K562 (cell line): ENCODE measurements around the gene GBP6. TPM values are rescaled to one million over a fixed set of nuclear protein-coding genes. Genes with fewer than 3 reads are reported as not detected.
"Not testable (repeated sequence)": the region's sequence is repeated elsewhere in the genome, so short reads cannot be mapped to it uniquely, and the experiment has no call there.

Source experiments
- ATAC-seq: fragments of 200-7000 bp; cut with Tn5 transposase; 3 replicates; pipeline ENCODE4 v1.9.1; 2020; ENCODE audit warnings: moderate library complexity
- BruUV-seq: library from RNA; stranded (reverse); fragments of 400-500 nt; replicated peaks from 2 replicates; lab custom pipeline; 2021; lab: Mats Ljungman, UMichigan
- CTCF ChIA-PET: fragments of 300-600 bp; formaldehyde crosslinking; extraction: SDS; loops from one replicate; lab custom pipeline; 2021; ENCODE audit warnings: low intra/inter-chr PET ratio; lab: Yijun Ruan, JAX
- POLR2A ChIA-PET: fragments of 300-600, 350-650 bp; sonication (Branson Sonifier 250); formaldehyde crosslinking; extraction: SDS; loops from one replicate; lab custom pipeline; 2021; ENCODE audit warnings: antibody characterized with exemption, inconsistent platforms; lab: Yijun Ruan, JAX
- DNase-seq, 4 experiments: peaks; one replicate each; pipeline versions ENCODE4 v3.0.0 to v3.0.0-alpha.2; 2011 to 2018; ENCODE audit warnings: low spot score in 3 of 4, mixed read lengths in 3 of 4; ENCODE audit errors: extremely low read depth in 1 of 4
- FAIRE-seq: peaks from 2 replicates; lab custom pipeline; 2011; peaks lifted over from hg19 to GRCh38; lab: Jason Lieb, UNC
- H2AFZ ChIP-seq: 2 replicates; pipeline ENCODE4 v1.6.0; 2011; ENCODE audit warnings: low read depth, low read length, control low read depth, inconsistent platforms
- H3K27ac ChIP-seq: fragments of 200-600 bp; 3 replicates; pipeline ENCODE4 v1.8.0; 2011; ENCODE audit warnings: low read depth, mild to moderate bottlenecking, control low read depth, inconsistent platforms, low read length, moderate library complexity, mixed read lengths; ENCODE audit errors: extremely low read depth
- H3K27me3 ChIP-seq, 2 experiments: fragments of 300-600 bp in 1 of 2; 2 replicates in 1 of 2; 3 replicates in 1 of 2; pipeline versions ENCODE4 v1.6.0 to v1.8.0; 2011; ENCODE audit warnings: inconsistent platforms in 2 of 2, low read length in 2 of 2, mild to moderate bottlenecking in 1 of 2, mixed read lengths in 1 of 2, moderate library complexity in 1 of 2; ENCODE audit not compliant: control insufficient read depth in 2 of 2, insufficient read depth in 2 of 2
- H3K36me3 ChIP-seq: fragments of 300-600 bp; 3 replicates; pipeline ENCODE4 v1.8.0; 2011; ENCODE audit warnings: mild to moderate bottlenecking, low read length, inconsistent platforms; ENCODE audit not compliant: control insufficient read depth, insufficient read depth
- H3K4me1 ChIP-seq, 2 experiments: fragments of 200-600 bp in 1 of 2; replicated peaks in 1 of 2; 2 replicates in 1 of 2; 3 replicates in 1 of 2; pipeline versions ENCODE4 v1.5.1 to v1.8.0; 2011; ENCODE audit warnings: inconsistent platforms in 2 of 2, low read length in 2 of 2, mild to moderate bottlenecking in 1 of 2, mixed read lengths in 1 of 2, moderate library complexity in 1 of 2; ENCODE audit not compliant: control insufficient read depth in 2 of 2, insufficient read depth in 2 of 2
- H3K4me2 ChIP-seq: 2 replicates; pipeline ENCODE4 v1.6.1; 2011; ENCODE audit warnings: low read length, control low read depth, inconsistent platforms, mixed read lengths; ENCODE audit not compliant: insufficient read depth
- H3K4me3 ChIP-seq: fragments of 200-600 bp; sonication (generic), shearing (Covaris generic); 2 replicates; pipeline ENCODE4 v1.5.1; 2016; ENCODE audit warnings: control low read depth, inconsistent platforms
- H3K79me2 ChIP-seq: fragments of 200-600 bp; 3 replicates; pipeline ENCODE4 v1.8.0; 2011; ENCODE audit warnings: low read length, inconsistent platforms; ENCODE audit not compliant: control insufficient read depth, insufficient read depth
- H3K9ac ChIP-seq, 2 experiments: 2 replicates each; pipeline versions ENCODE4 v1.6.0 to v1.6.1; 2011; ENCODE audit warnings: low read depth in 2 of 2, low read length in 2 of 2, control low read depth in 1 of 2, inconsistent platforms in 1 of 2, mild to moderate bottlenecking in 1 of 2, mixed read lengths in 1 of 2; ENCODE audit not compliant: insufficient read depth in 1 of 2
- H3K9me1 ChIP-seq: one replicate; pipeline ENCODE4 v1.6.0; 2011; ENCODE audit warnings: inconsistent platforms, mild to moderate bottlenecking, low read length, moderate library complexity; ENCODE audit not compliant: control insufficient read depth, insufficient read depth
- H3K9me3 ChIP-seq: replicated peaks from 2 replicates; pipeline ENCODE4 v1.5.1; 2011; ENCODE audit warnings: low read depth, low read length, inconsistent platforms; ENCODE audit not compliant: control insufficient read depth, insufficient read depth
- H4K20me1 ChIP-seq: replicated peaks from 2 replicates; pipeline ENCODE4 v1.6.1; 2011; ENCODE audit warnings: low read length, inconsistent platforms, mixed read lengths; ENCODE audit not compliant: control insufficient read depth, insufficient read depth
- AFF1 ChIP-seq, 2 experiments: fragments of 450-650 bp; IDR thresholded peaks; 2 replicates each; pipeline ENCODE4 v1.6.1; 2018; ENCODE audit warnings: mild to moderate bottlenecking in 2 of 2, low read depth in 1 of 2; ENCODE audit not compliant: partially characterized antibody in 2 of 2
- PRDM10 ChIP-seq: fragments of 450-650 bp; IDR thresholded peaks from 2 replicates; pipeline ENCODE4 v1.6.1; 2018; ENCODE audit not compliant: partially characterized antibody
- STAT5A ChIP-seq: IDR thresholded peaks from 2 replicates; pipeline ENCODE4 v1.6.1; 2012; ENCODE audit warnings: low read length, inconsistent platforms, borderline replicate concordance
- TRIM24 ChIP-seq, 2 experiments: fragments of 450-650 bp; IDR thresholded peaks; 2 replicates each; pipeline ENCODE4 v1.6.1; 2016
- ZKSCAN3 ChIP-seq: fragments of 250-450 bp; sonication (Bioruptor Pico); IDR thresholded peaks from 2 replicates; pipeline ENCODE4 v1.4.0; 2020
- ZNF277 ChIP-seq: fragments of 250-450 bp; sonication (Bioruptor Pico); IDR thresholded peaks from 2 replicates; pipeline ENCODE4 v1.8.0; 2022; ENCODE audit warnings: inconsistent platforms, mild to moderate bottlenecking, moderate library complexity, borderline replicate concordance
- ZNF551 ChIP-seq: fragments of 250-450 bp; sonication (Bioruptor Pico); IDR thresholded peaks from 2 replicates; pipeline ENCODE4 v1.5.0; 2021; ENCODE audit warnings: mild to moderate bottlenecking, moderate library complexity
- WGBS: fragments of 100-300 bp; shearing (Covaris generic); methylation state at CpG from one replicate; pipeline ENCODE4 v1.1.6; 2016; ENCODE audit warnings: low coverage, mixed read lengths; ENCODE audit not compliant: insufficient coverage; ENCODE audit errors: missing lambda C conversion rate; 5-methylcytosine and 5-hydroxymethylcytosine counted together
- in situ Hi-C: fragments of 300-500 bp; cut with MboI; formaldehyde crosslinking; loops from 4 replicates; pipeline ENCODE4 v1.15.0; 2018; ENCODE audit warnings: inconsistent platforms, mixed read lengths
- intact Hi-C: fragments of 100-400 bp; cut with micrococcal nuclease; formaldehyde crosslinking; loops from 2 replicates; pipeline ENCODE4 v1.14.2; 2022
- polyA plus RNA-seq, 8 experiments: library from polyadenylated mRNA; depleted of rRNA in 4 of 8; stranded (reverse) in 5 of 8; unstranded in 3 of 8; fragments of >200 nt; fragmentation: Nextera tagmentation in 2 of 8; fragmentation: Illumina TruSeq in 1 of 8; extraction: Ambion mirVana in 2 of 8; extraction: Trizol in 1 of 8; gene quantifications; 2 replicates each; pipeline versions ENCODE4 v1.2.1 to v1.2.3, GENCODE V29; 2011 to 2014; ENCODE audit warnings: inconsistent platforms in 1 of 8, missing spikeins in 1 of 8
- total RNA-seq, 7 experiments: library from RNA; depleted of rRNA in 6 of 7; stranded (reverse); fragments of >200 nt in 6 of 7; fragmentation: Illumina TruSeq in 2 of 7; extraction: Trizol in 2 of 7; gene quantifications; 2 replicates each; pipeline versions ENCODE4 v1.2.1 to v1.2.3, GENCODE V29; 2011 to 2021; ENCODE audit warnings: low replicate concordance in 1 of 7

Gene GBP6
- total and polyA plus RNA-seq, 9 of the 15 experiments (the other 6 are each of a cell fraction or from before 2014, with no cell fraction given), result not detected

GRCh38 chr1:89407360-89407759, 43.5 kb downstream of the GBP6 start:
- no peaks in the 10 kb centered on the region for H3K27me3 ChIP-seq
- CTCF ChIA-PET, result no interaction called here
- no TSS peak for BruUV-seq
- no peak overlapping the region for H3K9ac ChIP-seq
- no peak overlapping the region for H3K4me3 ChIP-seq
- no peak overlapping the region for H2AFZ ChIP-seq
- H4K20me1 ChIP-seq, result no peaks in the 10 kb centered on the region
- H3K4me2 ChIP-seq, result no peak overlapping the region
- in situ Hi-C loops (no loop called here), intact Hi-C loops (no loop called here)
- no peak for DNase-seq
- no peaks in the 10 kb centered on the region for H3K36me3 ChIP-seq
- FAIRE-seq, result no peak
- no peaks in the 10 kb centered on the region for H3K9me3 ChIP-seq
- H3K4me1 ChIP-seq, result no peaks in the 10 kb centered on the region
- no peak for ATAC-seq
- WGBS, result 0% methylated on average over 1 of the region's 1 CpG
- POLR2A ChIA-PET, result no interaction called here
- no peaks in the 10 kb centered on the region for H3K9me1 ChIP-seq
- H3K27ac ChIP-seq, result no peak overlapping the region
- TF ChIP-seq PRDM10 (no peak), STAT5A (no peak), AFF1 (IDR thresholded peaks at IDR 0.05; ENCODE audit: low read depth in 1 of 2, partially characterized antibody in 2 of 2) (no peak), ZKSCAN3 (CRISPR knock-in tag) (no peak), ZNF277 (CRISPR knock-in tag) (no peak), TRIM24 (IDR thresholded peaks at IDR 0.05) (no peak), ZNF551 (no peak)
- H3K79me2 ChIP-seq, result no peaks in the 10 kb centered on the region

GRCh38 chr1:89407768-89408167, 43.9 kb downstream of the GBP6 start:
- H3K27me3 ChIP-seq, BruUV-seq, DNase-seq, H3K9ac ChIP-seq, H2AFZ ChIP-seq, H3K9me1 ChIP-seq, in situ Hi-C loops, POLR2A ChIA-PET, intact Hi-C loops, CTCF ChIA-PET, H3K36me3 ChIP-seq, ATAC-seq, H3K27ac ChIP-seq, H4K20me1 ChIP-seq, H3K79me2 ChIP-seq, H3K4me3 ChIP-seq, H3K4me1 ChIP-seq, H3K9me3 ChIP-seq, H3K4me2 ChIP-seq: not testable (repeated sequence)
- FAIRE-seq, result peak; percentile 59
- WGBS, result 0% methylated on average over 2 of the region's 2 CpGs
